SU-DHL-6 (cell line): ENCODE data around the gene INF2.

Source experiments
- H2AFZ ChIP-seq: fragments of 200-600 bp; sonication (generic); 2 replicates; pipeline ENCODE4 v1.6.1; 2014; ENCODE audit warnings: low read depth, mild to moderate bottlenecking, moderate library complexity, mixed read lengths, antibody characterized with exemption, low read length; ENCODE audit not compliant: severe bottlenecking
- H3F3A ChIP-seq: fragments of 200-600 bp; shearing (Covaris generic); 2 replicates; pipeline ENCODE4 v1.6.0; 2016; ENCODE audit warnings: antibody characterized with exemption, mild to moderate bottlenecking; ENCODE audit not compliant: insufficient read depth
- H3K27ac ChIP-seq: fragments of 200-600 bp; sonication (generic); 2 replicates; pipeline ENCODE4 v1.5.1; 2016; ENCODE audit warnings: low read depth, mild to moderate bottlenecking, low read length, moderate library complexity, mixed read lengths
- H3K27me3 ChIP-seq: fragments of 200-600 bp; sonication (generic), shearing (Covaris generic); 2 replicates; pipeline ENCODE4 v1.6.0; 2014; ENCODE audit warnings: mild to moderate bottlenecking, low read length
- H3K36me3 ChIP-seq: fragments of 200-600 bp; sonication (generic); 2 replicates; pipeline ENCODE4 v1.6.1; 2014; ENCODE audit warnings: mild to moderate bottlenecking, low read length, mixed read lengths
- H3K4me2 ChIP-seq: fragments of 300-600, 200-600 bp; shearing (Covaris generic), sonication (generic); 2 replicates; pipeline ENCODE4 v1.6.0; 2014; ENCODE audit warnings: low read length, low read depth, mild to moderate bottlenecking; ENCODE audit not compliant: poor library complexity, severe bottlenecking
- H3K4me3 ChIP-seq: fragments of 200-600 bp; sonication (generic); 2 replicates; pipeline ENCODE4 v1.5.1; 2014; ENCODE audit warnings: antibody characterized with exemption, low read length, mild to moderate bottlenecking, mixed read lengths; ENCODE audit not compliant: insufficient read depth, poor library complexity, severe bottlenecking
- H3K79me2 ChIP-seq: fragments of 200-600 bp; sonication (generic); 2 replicates; pipeline ENCODE4 v1.6.1; 2014; ENCODE audit warnings: mild to moderate bottlenecking, low read length, moderate library complexity; ENCODE audit not compliant: insufficient read depth
- H3K9ac ChIP-seq: fragments of 200-600 bp; sonication (generic); 2 replicates; pipeline ENCODE4 v1.7.0; 2014; ENCODE audit warnings: mild to moderate bottlenecking, low read length
- H3K9me2 ChIP-seq: fragments of 200-600 bp; sonication (generic); replicated peaks from 2 replicates; pipeline ENCODE4 v1.6.1; 2014; ENCODE audit warnings: low read length; ENCODE audit not compliant: insufficient read depth
- H3K9me3 ChIP-seq: fragments of 200-600 bp; sonication (generic); 2 replicates; pipeline ENCODE4 v1.6.1; 2014; ENCODE audit warnings: low read length, mixed read lengths; ENCODE audit not compliant: insufficient read depth
- H4K20me1 ChIP-seq: fragments of 200-600 bp; sonication (generic); 2 replicates; pipeline ENCODE4 v1.6.1; 2014; ENCODE audit warnings: low read depth, mild to moderate bottlenecking, antibody characterized with exemption, low read length, moderate library complexity, mixed read lengths
- EZH2phosphoT487 ChIP-seq: fragments of 200-600 bp; sonication (generic), shearing (Covaris generic); conservative IDR thresholded peaks from 2 replicates; pipeline ENCODE4 v1.6.1; 2018; ENCODE audit warnings: mild to moderate bottlenecking, antibody characterized with exemption, low read length, moderate library complexity, mixed read lengths
- TF ChIP-seq, protein P1 (sequence below): fragments of 200-600 bp; sonication (generic); IDR thresholded peaks from one replicate; pipeline ENCODE4 v1.5.1; 2017; ENCODE audit warnings: antibody characterized with exemption, mild to moderate bottlenecking, low read length, moderate library complexity; ENCODE audit not compliant: insufficient read depth, poor library complexity, severe bottlenecking

Gene INF2

DNA sequence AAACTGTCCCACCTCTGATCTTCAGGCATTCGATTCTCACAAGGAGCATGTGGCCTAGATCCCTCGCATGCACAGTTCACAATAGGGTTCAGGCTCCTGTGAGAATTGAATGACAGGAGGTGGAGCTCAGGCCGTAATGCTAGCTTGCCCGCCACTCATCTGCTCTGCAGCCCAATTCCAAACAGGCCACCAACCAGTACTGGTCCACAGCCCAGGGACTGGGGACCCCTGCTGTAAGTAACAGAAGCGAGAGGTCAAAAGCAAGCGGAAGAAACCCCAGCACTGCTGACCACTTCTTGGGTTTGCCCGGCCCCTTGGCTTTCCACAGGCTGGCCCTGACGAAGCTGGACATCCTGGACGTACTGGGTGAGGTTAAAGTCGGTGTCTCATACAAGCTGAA, 55.1 kb downstream of the INF2 start:
- Histone ChIP-seq H3K36me3 (no peaks in the 10 kb centered on the region), H3K4me2 (no peak overlapping the region), H3K4me3 (no peak overlapping the region), H3K27ac (no peak overlapping the region), H4K20me1 (no peaks in the 10 kb centered on the region), H3K9me3 (no peaks in the 10 kb centered on the region), H3K27me3 (no peaks in the 10 kb centered on the region), H3K79me2 (no peaks in the 10 kb centered on the region), H2AFZ (no peak overlapping the region), H3K9ac (no peak overlapping the region), H3K9me2 (no peaks in the 10 kb centered on the region), H3F3A (no peaks in the 10 kb centered on the region)
- TF ChIP-seq EZH2phosphoT487: no peak
- TF ChIP-seq, protein P1, sequence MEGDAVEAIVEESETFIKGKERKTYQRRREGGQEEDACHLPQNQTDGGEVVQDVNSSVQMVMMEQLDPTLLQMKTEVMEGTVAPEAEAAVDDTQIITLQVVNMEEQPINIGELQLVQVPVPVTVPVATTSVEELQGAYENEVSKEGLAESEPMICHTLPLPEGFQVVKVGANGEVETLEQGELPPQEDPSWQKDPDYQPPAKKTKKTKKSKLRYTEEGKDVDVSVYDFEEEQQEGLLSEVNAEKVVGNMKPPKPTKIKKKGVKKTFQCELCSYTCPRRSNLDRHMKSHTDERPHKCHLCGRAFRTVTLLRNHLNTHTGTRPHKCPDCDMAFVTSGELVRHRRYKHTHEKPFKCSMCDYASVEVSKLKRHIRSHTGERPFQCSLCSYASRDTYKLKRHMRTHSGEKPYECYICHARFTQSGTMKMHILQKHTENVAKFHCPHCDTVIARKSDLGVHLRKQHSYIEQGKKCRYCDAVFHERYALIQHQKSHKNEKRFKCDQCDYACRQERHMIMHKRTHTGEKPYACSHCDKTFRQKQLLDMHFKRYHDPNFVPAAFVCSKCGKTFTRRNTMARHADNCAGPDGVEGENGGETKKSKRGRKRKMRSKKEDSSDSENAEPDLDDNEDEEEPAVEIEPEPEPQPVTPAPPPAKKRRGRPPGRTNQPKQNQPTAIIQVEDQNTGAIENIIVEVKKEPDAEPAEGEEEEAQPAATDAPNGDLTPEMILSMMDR: no peak

DNA sequence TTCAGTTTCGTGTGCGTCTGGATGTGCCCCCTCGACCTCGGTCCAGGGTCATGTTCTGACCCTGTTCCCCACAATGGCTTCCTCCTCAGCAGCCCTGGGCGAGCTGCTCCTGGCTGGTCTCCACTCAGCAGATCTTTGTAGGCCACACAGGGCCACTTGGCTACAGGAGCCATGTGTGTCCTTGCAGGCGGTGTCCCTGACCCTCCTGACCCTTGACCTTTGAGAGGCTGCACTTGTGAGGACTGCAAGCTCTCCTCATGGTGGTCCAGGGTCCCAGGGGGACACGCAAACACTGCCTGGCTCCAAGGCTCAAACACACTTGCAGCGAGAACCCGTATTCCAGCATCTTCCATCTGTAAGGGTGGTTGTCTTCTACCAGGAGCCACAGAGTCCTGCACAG, 56.0 kb downstream of the INF2 start:
- no peak overlapping the region for H3K4me3 ChIP-seq
- H2AFZ ChIP-seq: no peak overlapping the region
- no peak overlapping the region for H3K27ac ChIP-seq
- no peaks in the 10 kb centered on the region for H4K20me1 ChIP-seq
- no peak overlapping the region for H3K9ac ChIP-seq
- H3K27me3 ChIP-seq: no peaks in the 10 kb centered on the region
- H3K9me2 ChIP-seq: no peaks in the 10 kb centered on the region
- no peak for TF ChIP-seq EZH2phosphoT487
- TF ChIP-seq, protein P1: no peak
- no peaks in the 10 kb centered on the region for H3K9me3 ChIP-seq
- no peaks in the 10 kb centered on the region for H3K79me2 ChIP-seq
- H3K4me2 ChIP-seq: no peak overlapping the region
- no peaks in the 10 kb centered on the region for H3F3A ChIP-seq
- no peaks in the 10 kb centered on the region for H3K36me3 ChIP-seq

DNA sequence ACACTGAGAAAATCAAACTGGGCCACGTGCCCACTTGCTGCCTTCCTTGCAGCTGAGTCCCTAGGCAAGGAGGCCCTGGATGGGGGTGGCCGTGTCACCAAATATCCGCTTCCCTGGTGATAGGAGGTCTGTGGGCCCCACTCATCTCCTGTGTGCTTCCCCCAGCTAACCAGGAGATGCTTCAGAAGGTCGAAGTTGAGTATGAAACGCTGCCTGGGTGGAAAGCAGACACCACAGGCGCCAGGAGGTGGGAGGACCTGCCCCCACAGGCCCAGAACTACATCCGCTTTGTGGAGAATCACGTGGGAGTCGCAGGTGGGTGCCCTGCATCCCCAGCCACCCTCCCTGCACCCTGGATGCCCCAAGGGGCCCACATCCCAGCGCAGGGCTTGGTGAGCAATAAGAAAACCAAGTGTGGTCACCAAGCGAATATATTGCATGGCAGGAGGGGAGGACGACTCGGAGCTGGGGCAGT, 56.7 kb downstream of the INF2 start:
- Histone ChIP-seq H3K4me2 (no peak overlapping the region), H2AFZ (no peak overlapping the region), H3K9me2 (no peaks in the 10 kb centered on the region), H3K36me3 (no peaks in the 10 kb centered on the region), H3K4me3 (no peak overlapping the region), H4K20me1 (no peaks in the 10 kb centered on the region), H3F3A (no peaks in the 10 kb centered on the region), H3K9ac (no peak overlapping the region), H3K27ac (no peak overlapping the region), H3K9me3 (no peaks in the 10 kb centered on the region), H3K79me2 (no peaks in the 10 kb centered on the region), H3K27me3 (no peaks in the 10 kb centered on the region)
- TF ChIP-seq, protein P1: no peak
- TF ChIP-seq EZH2phosphoT487: no peak
